Mucosa of descending colon (tissue), 3 donors: ENCODE data around the gene MLH3. TPM values are rescaled to one million over a fixed set of nuclear protein-coding genes. Genes with fewer than 3 reads are reported as not detected.
A peak's percentile ranks its signal among the peaks of the same experiment; 100 is the strongest.
"Not testable (repeated sequence)": the region's sequence is repeated elsewhere in the genome, so short reads cannot be mapped to it uniquely, and the experiment has no call there.

ENCODE experiments used
- ATAC-seq: fragments of 200-7000 bp; cut with Tn5 transposase; one replicate; pipeline ENCODE4 v1.9.1; 2020; ENCODE audit warnings: mild to moderate bottlenecking, moderate library complexity
- DNase-seq, 3 donors: peaks; one replicate each; pipeline ENCODE4 v3.0.0-alpha.2; 2020
- H3K36me3 ChIP-seq: fragments of 200-600 bp; one replicate; pipeline ENCODE4 v1.8.0; 2021; ENCODE audit warnings: low read depth, mild to moderate bottlenecking
- H3K4me1 ChIP-seq: fragments of 200-600 bp; one replicate; pipeline ENCODE4 v1.8.0; 2021; ENCODE audit warnings: low read depth, mild to moderate bottlenecking
- H3K4me3 ChIP-seq: fragments of 200-600 bp; one replicate; pipeline ENCODE4 v1.8.0; 2021; ENCODE audit warnings: mild to moderate bottlenecking
- H3K9me3 ChIP-seq: fragments of 200-600 bp; one replicate; pipeline ENCODE4 v1.8.0; 2021; ENCODE audit warnings: mild to moderate bottlenecking
- CTCF ChIP-seq: fragments of 200-600 bp; IDR thresholded peaks from one replicate; pipeline ENCODE4 v1.8.0; 2022; ENCODE audit warnings: antibody characterized with exemption, mild to moderate bottlenecking
- intact Hi-C, 2 donors: fragments of 100-400 bp; cut with DNase I in 1 of 2; cut with micrococcal nuclease in 1 of 2; formaldehyde crosslinking; loops; one replicate each; pipeline versions ENCODE4 v1.11.0 to v1.11.1; 2022; cut with DNase I, micrococcal nuclease
- total RNA-seq, 3 donors: library from RNA; stranded (reverse); fragmentation: NEBNext Ultra II Directional in 2 of 3; extraction: Animal tissue kit (Norgen Biotek cat#: 25700) in 2 of 3; gene quantifications; one replicate each; pipeline versions ENCODE4 v1.2.1 to v1.2.4, GENCODE V29; 2021 to 2023
- donor health status: DM: no; HTN: no; CAD: no; lungs with moderate emphysema.
- donor health status: DM: no; HTN: no; CAD: no.
- donor health status: DM: no; HTN: yes; CAD: no.

The MLH3 gene
- total RNA-seq, 3 donors from 2014 or later: 22.2 to 40.8 (median 26.2) TPM

DNA sequence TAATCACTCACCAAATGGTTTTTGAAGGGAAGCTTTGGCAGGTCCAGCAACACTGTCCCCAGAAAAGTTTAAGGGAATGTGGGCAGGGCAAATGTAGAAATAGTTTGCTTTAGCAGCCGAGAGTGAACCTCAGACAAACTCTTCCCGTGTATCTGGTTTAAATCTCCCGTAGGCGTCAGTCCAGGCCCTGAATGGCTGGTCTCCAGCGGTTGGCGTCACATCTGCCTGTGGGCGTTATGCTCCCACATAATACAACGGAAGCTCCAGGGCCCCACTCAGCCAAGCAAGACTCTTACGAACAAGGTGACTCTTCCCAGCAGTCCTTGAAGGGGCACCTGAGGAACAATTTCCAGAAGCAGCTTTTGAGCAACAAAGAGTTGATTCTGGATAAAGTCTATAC, 19.1 kb upstream of the MLH3 start:
- H3K4me1 ChIP-seq: peaks cover 19% of the 10 kb centered on the region
- intact Hi-C loops: no loop called here
- H3K36me3 ChIP-seq: no peaks in the 10 kb centered on the region
- ATAC-seq (no peak), DNase-seq (peak; percentile 29 to 55 (median 48))
- H3K4me3 ChIP-seq: no peak overlapping the region
- no peaks in the 10 kb centered on the region for H3K9me3 ChIP-seq
- no peak for TF ChIP-seq CTCF

DNA sequence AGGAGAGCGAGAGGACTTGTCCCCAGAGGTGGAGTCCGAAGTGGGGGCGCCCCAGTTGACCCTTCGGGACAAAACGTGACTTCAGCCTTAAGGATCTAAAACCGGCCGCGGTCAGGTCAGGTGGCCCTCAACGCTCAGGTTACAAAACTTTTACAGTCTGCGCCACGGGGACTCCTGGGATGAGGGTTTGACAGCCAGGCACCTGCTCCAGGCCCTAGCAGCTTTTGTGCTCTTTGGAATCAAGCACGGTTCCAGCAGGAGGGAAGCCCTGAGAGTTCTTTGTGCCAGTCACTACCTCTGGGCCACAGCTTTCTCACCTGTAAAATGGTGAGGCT, 18.5 kb upstream of the MLH3 start:
- ATAC-seq (peak; percentile 47), DNase-seq (no peak)
- Histone ChIP-seq H3K4me3 (peak overlapping the region; percentile 28), H3K4me1 (peaks cover 19% of the 10 kb centered on the region), H3K9me3 (no peaks in the 10 kb centered on the region), H3K36me3 (no peaks in the 10 kb centered on the region)
- TF ChIP-seq CTCF: no peak
- intact Hi-C loops: no loop called here

- intact Hi-C loops: no loop called here
These were observed 18.0 kb upstream of the MLH3 start, which contains the start of gene ZC2HC1C for GRCh38 chr14:75069121-75069810. Gene ZC2HC1C (plus strand): TSS chr14:75069641. CDS start chr14:75070574, 933 bp downstream.

DNA sequence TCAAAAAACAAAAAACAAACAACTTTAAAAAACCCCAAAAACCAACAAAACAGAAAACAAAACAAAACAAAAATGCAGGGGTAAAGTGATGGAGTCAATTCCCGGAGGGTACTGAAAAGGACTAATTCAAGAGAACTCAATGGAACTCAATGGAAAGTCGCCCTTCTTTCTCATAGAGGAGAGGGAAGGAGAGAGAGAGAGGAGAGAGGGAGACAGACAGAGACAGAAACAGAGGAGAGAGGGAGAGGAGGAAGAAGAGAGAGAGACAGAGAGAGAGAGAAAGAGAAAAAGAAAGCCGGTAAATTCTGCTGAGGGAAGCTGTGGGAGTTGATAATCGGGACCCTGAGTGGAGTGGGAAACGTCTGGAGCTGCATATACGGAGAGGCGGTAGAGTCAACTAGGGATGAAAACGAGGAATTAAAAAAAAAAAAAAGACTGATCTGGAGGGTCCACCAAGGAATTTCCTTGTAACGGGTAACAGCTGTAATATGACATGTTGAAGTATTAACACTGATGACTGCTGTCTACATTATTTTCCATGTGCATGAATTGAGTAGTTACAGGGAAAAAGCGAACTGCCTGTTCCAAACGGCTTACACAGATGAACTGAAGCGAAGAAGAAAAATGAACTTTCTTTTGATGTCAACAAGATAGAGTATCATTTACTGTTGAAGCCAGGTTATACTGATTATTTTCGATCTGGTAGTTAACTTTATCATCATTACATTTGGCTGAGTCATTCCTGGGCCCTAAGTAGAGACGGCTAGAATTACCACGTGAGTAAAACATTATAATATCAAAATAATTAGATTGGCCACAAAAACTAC, 17.2 kb upstream of the MLH3 start:
- no peak for DNase-seq
- intact Hi-C loops: no loop called here
- ATAC-seq: peak; percentile 12
- no peak for TF ChIP-seq CTCF
- no peaks in the 10 kb centered on the region for H3K36me3 ChIP-seq
- H3K4me3 ChIP-seq: peak overlapping the region; percentile 28
- H3K4me1 ChIP-seq: peaks cover 23% of the 10 kb centered on the region
- no peaks in the 10 kb centered on the region for H3K9me3 ChIP-seq

More at GRCh38 chr14:75069121-75069810, 18.0 kb upstream of the MLH3 start, which contains the start of gene ZC2HC1C:
- H3K36me3 ChIP-seq: no peaks in the 10 kb centered on the region
- DNase-seq: peak; percentile 95 to 98 (median 96)
- no peak for TF ChIP-seq CTCF
- peaks cover 22% of the 10 kb centered on the region for H3K4me1 ChIP-seq
- H3K4me3 ChIP-seq: peak within 1 kb of the TSS; percentile 28
- peak; percentile 92 for ATAC-seq
- H3K9me3 ChIP-seq: no peaks in the 10 kb centered on the region

DNA sequence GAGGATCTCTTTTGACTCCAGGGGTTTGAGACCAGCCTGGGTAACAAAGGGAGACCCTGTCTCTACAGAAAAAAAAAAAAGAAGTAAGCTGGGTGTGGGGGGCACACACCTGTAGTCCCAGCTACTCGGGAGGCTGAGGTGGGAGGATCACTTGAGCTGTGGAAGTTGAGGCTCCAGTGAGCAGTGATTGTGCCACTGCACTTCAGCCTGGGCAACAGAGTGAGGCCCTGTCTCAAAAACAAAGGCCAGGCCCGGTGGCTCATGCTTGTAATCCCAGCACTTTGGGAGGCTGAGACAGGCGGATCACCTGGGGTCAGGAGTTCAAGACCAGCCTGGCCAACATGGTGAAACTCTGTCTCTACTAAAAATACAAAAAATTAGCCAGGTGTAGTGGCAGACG, 16.5 kb upstream of the MLH3 start:
- intact Hi-C loops, H3K36me3 ChIP-seq, DNase-seq, H3K4me3 ChIP-seq, H3K9me3 ChIP-seq, ATAC-seq: not testable (repeated sequence)
- H3K4me1 ChIP-seq: peaks cover 30% of the 10 kb centered on the region

DNA sequence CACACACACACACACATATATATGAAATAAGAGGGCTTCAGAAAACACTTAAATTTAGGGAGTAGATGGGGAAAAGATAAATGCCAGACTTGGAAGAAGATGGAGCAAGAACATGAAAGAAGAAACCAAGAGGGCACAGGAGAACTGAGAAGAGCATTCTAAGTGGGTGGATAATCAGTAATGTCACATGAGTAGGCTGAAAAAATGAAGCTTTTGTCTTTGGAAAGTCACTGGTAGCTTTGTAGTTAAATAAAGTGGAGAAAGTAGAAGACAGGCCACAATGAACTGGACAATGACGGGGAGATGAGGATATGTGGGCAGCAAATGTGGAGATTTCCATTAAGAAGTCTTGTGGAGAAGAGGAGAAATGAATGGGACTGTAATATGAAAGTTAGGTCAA, 15.9 kb upstream of the MLH3 start:
- H3K4me3 ChIP-seq: no peak overlapping the region
- no peaks in the 10 kb centered on the region for H3K36me3 ChIP-seq
- no peak for TF ChIP-seq CTCF
- no peaks in the 10 kb centered on the region for H3K9me3 ChIP-seq
- intact Hi-C loops: no loop called here
- DNase-seq (no peak), ATAC-seq (no peak)
- H3K4me1 ChIP-seq: peaks cover 33% of the 10 kb centered on the region
